GM19099 (cell line): ENCODE measurements around the gene FAH.

ENCODE experiments used
- POLR2A ChIP-seq: IDR thresholded peaks from 3 replicates; pipeline ENCODE4 v1.6.1; 2011; ENCODE audit warnings: low read depth; ENCODE audit not compliant: insufficient read length; ENCODE audit errors: extremely low read depth

Gene FAH

GRCh38 chr15:80183886-80184285 is 31.1 kb downstream of the FAH start:
- no peak for TF ChIP-seq POLR2A

- TF ChIP-seq POLR2A: no peak
Observed at GRCh38 chr15:80184554-80184953, 31.8 kb downstream of the FAH start.

- no peak for TF ChIP-seq POLR2A
Observed at GRCh38 chr15:80185152-80185551, 32.4 kb downstream of the FAH start.

GRCh38 chr15:80186066-80186465 is 33.3 kb downstream of the FAH start:
- no peak for TF ChIP-seq POLR2A

- no peak for TF ChIP-seq POLR2A
Observed at GRCh38 chr15:80186597-80186996, 33.8 kb downstream of the FAH start.

GRCh38 chr15:80188251-80188650 is 35.5 kb downstream of the FAH start:
- TF ChIP-seq POLR2A: no peak

GRCh38 chr15:80191198-80191597 is 38.4 kb downstream of the FAH start:
- no peak for TF ChIP-seq POLR2A

- TF ChIP-seq POLR2A: no peak
Observed at GRCh38 chr15:80191897-80192595, 39.2 kb downstream of the FAH start.

- TF ChIP-seq POLR2A: no peak
Observed at GRCh38 chr15:80194186-80194585, 41.4 kb downstream of the FAH start.

GRCh38 chr15:80194914-80195313 is 42.1 kb downstream of the FAH start:
- no peak for TF ChIP-seq POLR2A

GRCh38 chr15:80199366-80199765 is 46.6 kb downstream of the FAH start:
- no peak for TF ChIP-seq POLR2A

- TF ChIP-seq POLR2A: no peak
Observed at GRCh38 chr15:80199869-80200268, 47.1 kb downstream of the FAH start.

GRCh38 chr15:80201256-80202015 is 48.6 kb downstream of the FAH start:
- no peak for TF ChIP-seq POLR2A

- no peak for TF ChIP-seq POLR2A
Observed at GRCh38 chr15:80202016-80202315, 49.2 kb downstream of the FAH start.

- no peak for TF ChIP-seq POLR2A
Observed at GRCh38 chr15:80202641-80203360, 50.0 kb downstream of the FAH start.

- no peak for TF ChIP-seq POLR2A
Observed at GRCh38 chr15:80203361-80203885, 50.6 kb downstream of the FAH start.
